HG02642 (cell line): ENCODE measurements around the gene RIOK3.
"Not testable (repeated sequence)": the region's sequence is repeated elsewhere in the genome, so short reads cannot be mapped to it uniquely, and the experiment has no call there.

Experiments
- ATAC-seq: cut with Tn5 transposase; IDR thresholded peaks from one replicate; pipeline ENCODE4 v1.9.1; 2021; ENCODE audit warnings: mild to moderate bottlenecking; ENCODE audit not compliant: unreplicated experiment, poor library complexity

The RIOK3 gene

GRCh38 chr18:23494992-23495391 is 41.9 kb downstream of the RIOK3 start:
- ATAC-seq = no peak

GRCh38 chr18:23495723-23496440 is 42.8 kb downstream of the RIOK3 start:
- peak; percentile 39 for ATAC-seq

- ATAC-seq = no peak
These were observed 45.0 kb downstream of the RIOK3 start for GRCh38 chr18:23498117-23498516.

- ATAC-seq = no peak
These were observed 45.8 kb downstream of the RIOK3 start for GRCh38 chr18:23498877-23499276.

DNA sequence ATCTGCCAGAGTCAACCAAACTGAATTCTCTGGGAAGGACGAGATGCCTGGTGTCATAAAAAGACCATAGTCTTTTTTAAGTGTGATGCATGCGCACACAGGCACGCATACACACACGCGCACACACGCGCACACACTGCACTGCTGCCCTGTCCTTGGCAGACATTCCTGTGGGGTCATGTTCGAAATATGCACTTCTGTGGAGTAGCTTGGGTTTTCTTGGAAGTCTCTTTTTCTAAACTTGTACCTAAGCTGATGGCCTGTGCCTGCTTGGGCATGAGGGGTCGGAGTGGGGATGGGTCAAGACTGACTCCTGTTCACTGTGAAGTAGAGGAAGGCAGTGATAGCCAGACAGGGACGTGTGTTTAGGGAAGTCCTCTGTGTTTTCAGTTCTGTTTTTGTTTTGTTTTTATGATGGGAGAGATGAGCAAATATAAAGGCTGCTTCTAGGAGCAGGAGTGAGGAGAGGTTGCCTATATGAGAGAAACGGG is 46.2 kb downstream of the RIOK3 start:
- no peak for ATAC-seq

- no peak for ATAC-seq
These were observed 48.5 kb downstream of the RIOK3 start for GRCh38 chr18:23501626-23502025.

GRCh38 chr18:23502516-23503037 is 49.5 kb downstream of the RIOK3 start:
- ATAC-seq = no peak

DNA sequence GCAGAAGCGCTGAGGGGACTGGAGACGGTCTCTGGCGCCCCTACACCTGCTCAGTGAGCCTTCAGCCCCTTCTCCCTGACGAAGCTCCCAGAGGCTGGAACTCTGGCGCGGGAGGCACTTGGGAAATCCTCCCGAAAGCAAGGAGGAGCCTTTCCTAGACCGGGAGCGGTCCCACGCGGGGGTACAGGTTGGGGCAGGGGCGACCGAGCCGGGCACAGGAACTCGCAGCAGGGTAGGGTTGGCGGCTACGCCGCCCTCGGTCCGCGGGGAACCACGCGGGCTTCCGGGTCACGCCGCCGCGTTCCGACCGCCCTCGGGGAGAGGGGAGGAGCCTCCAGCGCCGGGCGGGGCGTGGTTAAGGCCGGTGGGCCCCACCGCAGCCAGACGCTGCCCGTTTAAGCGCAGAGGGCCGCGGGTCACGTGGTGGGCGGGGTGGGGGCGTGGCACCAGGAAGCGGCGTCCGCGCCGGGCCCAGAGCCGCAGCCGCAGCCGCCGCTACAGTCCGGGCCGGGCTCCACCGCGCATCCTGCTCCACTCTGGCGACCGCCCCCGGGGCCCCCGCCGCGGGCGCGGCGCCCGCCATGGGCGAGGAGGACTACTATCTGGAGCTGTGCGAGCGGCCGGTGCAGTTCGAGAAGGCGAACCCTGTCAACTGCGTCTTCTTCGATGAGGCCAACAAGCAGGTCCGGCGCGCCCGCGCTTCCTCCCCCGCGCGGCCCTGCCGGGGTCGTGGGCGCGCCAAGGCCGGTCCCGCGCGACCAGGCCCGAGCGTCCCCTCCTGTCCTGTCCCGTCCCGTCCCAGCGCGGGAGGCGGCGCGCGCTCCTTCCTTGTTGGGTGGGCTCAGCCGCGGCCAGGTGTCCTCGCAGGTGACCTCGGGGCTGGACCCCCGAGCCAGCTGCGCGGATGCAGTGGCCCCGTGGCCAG is 50.2 kb downstream of the RIOK3 start, which contains the start of gene RMC1:
Gene RMC1 (plus strand): TSS at position 474 of the 925 bp plus-strand sequence. CDS start 108 bp downstream, at position 582.
- peak; percentile 85 for ATAC-seq

- no peak for ATAC-seq
These were observed 50.9 kb downstream of the RIOK3 start for GRCh38 chr18:23503963-23504344.

- ATAC-seq = peak; percentile 46
These were observed 51.6 kb downstream of the RIOK3 start for GRCh38 chr18:23504720-23505119.

DNA sequence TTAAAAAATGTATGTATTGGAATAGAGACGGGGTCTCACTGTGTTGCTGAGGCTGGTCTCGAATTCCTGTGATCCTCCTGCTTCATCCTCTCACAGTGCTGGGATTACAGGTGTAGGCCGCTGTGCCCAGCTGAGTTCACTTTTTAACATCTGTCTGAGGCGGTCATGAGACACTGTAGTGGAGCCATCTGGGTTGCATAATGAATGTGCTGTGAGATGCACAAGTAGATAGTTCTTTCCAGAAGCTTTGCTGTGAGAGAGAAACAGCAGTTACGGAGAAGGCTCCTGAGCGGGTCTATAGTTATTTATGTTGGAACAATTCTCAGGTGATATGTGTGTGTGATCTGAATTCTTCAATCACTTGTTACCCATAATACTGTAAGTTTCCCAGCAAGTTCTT is 53.3 kb downstream of the RIOK3 start:
- ATAC-seq = no peak

DNA sequence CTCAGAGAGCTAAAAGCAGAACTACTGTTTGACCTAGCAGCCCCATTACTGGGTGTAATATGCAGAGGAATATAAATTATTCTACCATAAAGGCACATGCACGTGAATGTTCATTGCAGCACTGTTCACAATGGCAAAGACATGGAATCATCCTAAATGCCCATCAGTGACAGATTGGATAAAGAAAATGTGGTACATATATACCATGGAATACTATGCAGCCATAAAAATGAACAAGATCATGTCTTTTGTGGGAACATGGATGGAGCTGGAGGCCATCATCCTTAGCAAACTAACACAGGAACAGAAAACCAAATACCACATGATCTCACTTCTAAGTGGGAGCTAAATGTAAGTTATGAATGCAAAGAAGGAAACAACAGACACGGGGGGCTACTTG is 57.8 kb downstream of the RIOK3 start:
- not testable (repeated sequence) for ATAC-seq

DNA sequence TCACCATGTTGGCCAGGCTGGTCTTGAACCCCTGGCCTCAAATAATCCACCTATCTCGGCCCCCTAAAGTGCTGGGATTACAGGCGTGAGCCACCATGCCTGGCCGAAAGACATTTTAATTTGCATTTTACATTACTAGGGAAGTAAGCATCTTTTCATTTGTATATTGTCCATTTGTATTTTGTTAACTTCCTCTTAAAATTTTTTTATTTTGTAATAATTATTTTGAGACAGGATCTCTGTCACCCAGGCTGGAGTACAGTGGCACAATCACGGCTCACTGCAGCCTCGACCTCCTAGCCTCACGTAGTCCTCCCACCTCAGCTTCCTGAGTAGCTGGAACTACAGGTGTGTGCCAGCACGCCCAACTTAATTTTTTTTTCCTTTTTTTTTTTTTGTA is 59.1 kb downstream of the RIOK3 start:
- ATAC-seq = not testable (repeated sequence)

DNA sequence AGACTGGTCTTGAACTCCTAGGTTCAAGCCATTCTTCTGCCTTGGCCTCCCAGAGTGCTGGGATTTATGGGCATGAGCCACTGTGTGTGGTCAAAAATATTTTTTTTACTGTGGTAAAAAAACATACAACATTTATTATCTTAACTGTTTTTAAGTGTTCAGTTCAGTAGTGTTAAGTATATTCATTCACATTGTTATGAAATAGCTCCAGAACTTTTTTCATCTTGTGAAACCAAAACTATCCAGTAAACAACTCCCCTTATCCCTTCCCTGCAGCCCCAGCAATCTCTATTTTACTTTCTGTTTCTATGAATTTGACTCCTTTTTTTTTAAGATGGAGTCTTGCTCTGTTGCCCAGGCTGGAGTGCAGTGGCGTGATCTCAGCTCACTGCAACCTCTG is 59.6 kb downstream of the RIOK3 start:
- ATAC-seq = no peak

DNA sequence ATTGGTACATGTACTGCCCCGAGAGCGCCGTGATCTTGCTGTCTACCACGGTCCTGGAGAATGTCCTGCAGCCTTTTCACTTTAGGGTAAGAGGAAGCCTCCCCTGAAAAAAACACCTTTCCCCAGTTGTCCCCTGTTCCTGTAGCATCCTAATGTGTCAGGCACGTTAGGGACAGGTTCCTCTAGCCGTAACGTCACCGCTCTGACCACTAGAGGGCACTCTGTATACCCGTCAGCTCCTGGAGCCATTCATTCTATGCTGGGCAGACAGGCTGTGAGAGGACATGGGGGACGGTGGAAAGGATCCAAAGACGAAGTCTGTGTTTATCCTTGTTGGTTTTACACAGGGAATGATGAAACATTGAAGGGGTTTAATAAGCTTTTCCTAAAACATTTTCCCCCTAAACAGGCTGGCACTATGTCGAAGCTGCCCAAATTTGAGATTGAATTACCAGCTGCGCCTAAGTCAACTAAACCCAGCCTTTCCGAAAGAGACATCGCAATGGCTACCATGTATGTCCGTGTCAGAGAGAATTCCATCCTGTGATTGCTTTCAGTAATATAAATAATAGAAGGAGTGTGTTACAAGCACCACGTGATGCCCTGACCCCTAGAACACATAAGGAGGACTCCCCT is 62.9 kb downstream of the RIOK3 start:
- peak; percentile 92 for ATAC-seq

GRCh38 chr18:23519734-23520133 is 66.6 kb downstream of the RIOK3 start:
- no peak for ATAC-seq

- no peak for ATAC-seq
These were observed 68.2 kb downstream of the RIOK3 start for GRCh38 chr18:23521271-23521670.

DNA sequence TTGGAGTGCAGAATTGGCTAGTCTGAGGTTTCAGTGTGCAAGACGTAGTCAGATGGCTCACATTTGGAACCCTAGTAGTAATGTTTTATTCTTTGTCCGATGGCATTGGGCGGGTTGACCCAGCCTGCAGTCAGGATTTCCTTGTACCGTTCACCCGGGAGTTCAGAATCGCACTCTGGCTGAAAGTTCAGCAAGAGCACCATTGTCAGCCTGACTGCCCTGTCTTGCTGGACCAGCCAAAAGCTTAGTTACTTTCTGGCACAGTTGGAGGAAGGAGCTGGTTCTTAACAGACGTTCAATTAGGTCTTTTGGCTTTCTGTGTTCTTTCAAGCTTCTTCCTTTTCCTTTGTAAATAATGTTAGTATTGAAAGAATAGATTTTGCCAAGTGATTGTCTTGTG is 68.8 kb downstream of the RIOK3 start:
- no peak for ATAC-seq

GRCh38 chr18:23523429-23524212 is 70.5 kb downstream of the RIOK3 start:
- ATAC-seq = no peak

- ATAC-seq = no peak
These were observed 71.2 kb downstream of the RIOK3 start for GRCh38 chr18:23524213-23524707.
